Progenitor cell of endocrine pancreas (in vitro differentiated cells): ENCODE measurements around the gene SPACA9. TPM values are rescaled to one million over a fixed set of nuclear protein-coding genes. Genes with fewer than 3 reads are reported as not detected.

ENCODE experiments used
- DNase-seq: peaks from one replicate; pipeline ENCODE4 v3.0.0; 2021; ENCODE audit warnings: low spot score; ENCODE audit not compliant: unreplicated experiment
- H3K27ac Mint-ChIP-seq: 2 replicates; pipeline ENCODE4 v1.8.0; 2021; ENCODE audit warnings: mild to moderate bottlenecking, moderate library complexity, mixed read lengths
- H3K27me3 Mint-ChIP-seq: 2 replicates; pipeline ENCODE4 v1.8.0; 2021; ENCODE audit warnings: mixed read lengths
- H3K36me3 Mint-ChIP-seq: 2 replicates; pipeline ENCODE4 v1.8.0; 2022; ENCODE audit warnings: mixed read lengths; ENCODE audit not compliant: insufficient read depth
- H3K4me1 Mint-ChIP-seq: 2 replicates; pipeline ENCODE4 v1.8.0; 2021; ENCODE audit warnings: low read depth, mixed read lengths
- H3K4me3 Mint-ChIP-seq: 2 replicates; pipeline ENCODE4 v1.8.0; 2021; ENCODE audit warnings: low read depth, mild to moderate bottlenecking, moderate library complexity, mixed read lengths
- H3K9me3 Mint-ChIP-seq: 2 replicates; pipeline ENCODE4 v1.8.0; 2021; ENCODE audit warnings: low read depth, mixed read lengths
- CTCF ChIP-seq: fragments of 200-600 bp; sonication (generic); IDR thresholded peaks from one replicate; pipeline ENCODE4 v1.5.0; 2021; ENCODE audit warnings: antibody characterized with exemption, mild to moderate bottlenecking; ENCODE audit not compliant: unreplicated experiment
- total RNA-seq: library from RNA; stranded (reverse); gene quantifications from 2 replicates; pipeline ENCODE4 v1.2.1, GENCODE V29; 2021

SPACA9 gene
- total RNA-seq, 1 donor from 2014 or later, result 4.0 TPM

DNA sequence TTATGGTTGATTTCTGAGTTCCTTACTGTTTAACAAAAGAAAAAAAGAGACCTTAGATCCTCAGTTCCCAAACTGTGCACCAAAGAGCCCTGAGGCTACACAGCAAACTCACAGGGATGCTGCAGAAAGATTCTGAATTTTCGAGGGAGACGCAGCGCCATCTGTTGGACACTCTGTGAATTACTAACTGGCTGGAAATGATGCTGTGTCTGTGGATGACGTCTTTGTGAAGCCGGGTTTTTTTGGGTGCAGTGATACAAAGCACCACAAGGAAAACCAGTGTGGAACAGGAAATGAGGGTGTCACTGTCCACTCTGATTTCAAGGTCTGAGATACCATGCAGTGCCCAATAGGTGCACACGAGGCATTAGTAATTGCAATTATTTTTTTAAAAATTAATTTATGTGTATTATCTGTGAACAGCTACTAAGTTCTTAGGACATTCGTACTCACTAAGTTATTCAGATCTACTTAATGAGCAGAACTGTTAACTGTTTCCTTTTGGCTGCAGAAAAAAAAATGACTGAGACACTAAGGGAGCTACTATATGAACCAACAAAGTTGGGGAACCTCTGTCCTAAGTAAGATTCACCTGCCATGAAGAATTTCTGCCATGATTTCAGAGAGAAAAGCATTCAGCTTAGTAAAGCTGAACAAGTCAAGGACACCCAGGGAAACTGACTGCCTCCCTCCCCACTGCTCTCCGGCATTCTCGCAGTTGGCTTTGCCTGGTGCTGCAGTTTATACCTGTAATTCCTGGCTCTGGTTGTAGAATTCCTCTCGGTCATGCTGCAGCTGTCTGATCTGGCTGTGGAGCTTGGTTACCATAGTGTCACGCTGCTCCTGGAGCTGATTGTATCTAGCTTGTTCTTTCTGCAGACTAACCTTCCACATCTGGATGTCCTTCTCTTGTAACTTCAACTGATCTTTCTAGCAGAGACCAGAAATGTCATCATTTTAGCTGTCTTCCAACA, 23.4 kb downstream of the SPACA9 start:
- Mint-ChIP-seq H3K27ac (no peak overlapping the region), H3K4me3 (no peak overlapping the region), H3K9me3 (no peaks in the 10 kb centered on the region), H3K36me3 (peaks cover 14% of the 10 kb centered on the region), H3K27me3 (no peaks in the 10 kb centered on the region), H3K4me1 (no peaks in the 10 kb centered on the region)
- peak; percentile 87 for TF ChIP-seq CTCF
- DNase-seq, result peak; percentile 63

DNA sequence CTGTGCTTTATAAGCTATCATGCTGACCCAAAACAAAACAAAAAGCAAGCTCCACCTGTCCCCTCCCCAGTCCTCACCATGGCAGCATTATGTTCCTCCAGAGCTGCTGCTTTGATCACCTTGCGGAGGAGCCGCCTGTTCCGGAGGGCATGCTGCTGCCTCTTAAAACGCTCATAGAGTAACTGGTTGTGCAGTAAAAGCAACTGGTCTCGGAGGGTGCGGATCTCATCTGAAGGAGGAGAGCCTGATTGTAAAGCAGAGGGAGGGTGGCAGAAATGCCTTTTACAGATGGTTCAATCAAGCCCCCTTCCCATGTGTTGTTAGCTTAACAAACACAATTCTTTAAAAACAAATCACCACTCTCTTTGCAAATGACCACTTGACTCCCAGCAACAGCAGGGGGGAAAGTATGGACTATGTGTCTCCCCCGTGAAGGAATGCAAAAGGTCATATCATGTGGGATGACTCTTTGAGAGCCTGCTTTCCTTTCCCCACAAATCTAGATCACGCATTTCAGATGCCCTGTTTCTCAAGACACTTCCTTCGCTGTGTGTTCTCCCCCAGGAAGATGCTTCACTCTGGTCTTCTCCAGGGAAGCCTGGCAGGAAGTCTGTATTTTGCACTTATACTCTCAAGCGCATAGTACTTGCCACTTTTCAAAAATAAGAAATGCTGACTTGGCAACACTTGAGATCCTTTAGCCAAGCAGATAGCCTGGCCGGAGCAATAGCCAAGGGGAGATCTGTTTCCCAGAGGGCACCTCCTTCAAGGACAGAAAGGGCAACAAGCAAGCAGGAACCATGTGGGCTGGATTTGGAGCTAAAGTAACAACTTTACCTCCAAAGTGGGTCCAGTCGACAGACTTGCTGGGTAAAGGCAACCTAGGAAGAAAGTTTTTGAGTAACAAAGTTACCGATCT, 25.1 kb downstream of the SPACA9 start:
- Mint-ChIP-seq H3K9me3 (no peaks in the 10 kb centered on the region), H3K4me1 (no peaks in the 10 kb centered on the region), H3K27ac (peak overlapping the region; percentile 57), H3K36me3 (peaks cover 13% of the 10 kb centered on the region), H3K4me3 (no peak overlapping the region), H3K27me3 (no peaks in the 10 kb centered on the region)
- TF ChIP-seq CTCF, result no peak
- no peak for DNase-seq

- no peak overlapping the region for H3K4me3 Mint-ChIP-seq
- no peak overlapping the region for H3K27ac Mint-ChIP-seq
- DNase-seq, result no peak
- H3K9me3 Mint-ChIP-seq, result no peaks in the 10 kb centered on the region
- H3K27me3 Mint-ChIP-seq, result no peaks in the 10 kb centered on the region
- H3K4me1 Mint-ChIP-seq, result no peaks in the 10 kb centered on the region
- TF ChIP-seq CTCF, result no peak
- H3K36me3 Mint-ChIP-seq, result peaks cover 15% of the 10 kb centered on the region
These were observed 27.0 kb downstream of the SPACA9 start for GRCh38 chr9:132905726-132906125.

GRCh38 chr9:132908635-132909034, 29.9 kb downstream of the SPACA9 start:
- no peaks in the 10 kb centered on the region for H3K9me3 Mint-ChIP-seq
- no peak overlapping the region for H3K4me3 Mint-ChIP-seq
- no peaks in the 10 kb centered on the region for H3K27me3 Mint-ChIP-seq

More at GRCh38 chr9:132908635-132909034, 29.9 kb downstream of the SPACA9 start:
- DNase-seq, result no peak
- no peak overlapping the region for H3K27ac Mint-ChIP-seq
- TF ChIP-seq CTCF, result no peak
- peaks cover 20% of the 10 kb centered on the region for H3K36me3 Mint-ChIP-seq
- H3K4me1 Mint-ChIP-seq, result no peaks in the 10 kb centered on the region
